NCI-H2081 (cell line): Measurements from ENCODE around the gene SNX27.
"Not testable (repeated sequence)": the region's sequence is repeated elsewhere in the genome, so short reads cannot be mapped to it uniquely, and the experiment has no call there.

Experiments
- DNase-seq, 2 experiments: peaks; one replicate each; lab custom pipeline; 2025; lab: John Stamatoyannopoulos, UW

The SNX27 gene

GRCh38 chr1:151721788-151722510, 110.1 kb downstream of the SNX27 start:
- no peak for DNase-seq

GRCh38 chr1:151723726-151724370, 112.0 kb downstream of the SNX27 start:
- no peak for DNase-seq

GRCh38 chr1:151728151-151729054, 116.6 kb downstream of the SNX27 start:
- DNase-seq, result no peak

- no peak for DNase-seq
Observed at GRCh38 chr1:151729157-151729965, 117.5 kb downstream of the SNX27 start.

- DNase-seq, result no peak
Observed at GRCh38 chr1:151729966-151730291, 118.1 kb downstream of the SNX27 start.

- no peak for DNase-seq
Observed at GRCh38 chr1:151733126-151733525, 121.3 kb downstream of the SNX27 start.

- DNase-seq, result not testable (repeated sequence)
Observed at GRCh38 chr1:151733995-151734394, 122.1 kb downstream of the SNX27 start.

- no peak for DNase-seq
Observed at GRCh38 chr1:151737026-151737425, 125.2 kb downstream of the SNX27 start.

GRCh38 chr1:151737479-151737878, 125.6 kb downstream of the SNX27 start:
- no peak for DNase-seq

GRCh38 chr1:151739590-151740355, 127.9 kb downstream of the SNX27 start:
- no peak for DNase-seq

- DNase-seq, result no peak
Observed at GRCh38 chr1:151741516-151741915, 129.7 kb downstream of the SNX27 start.
